Activated CD8-positive, alpha-beta memory T cell treated with anti-CD3 and anti-CD28 coated beads, Interleukin-2, amount 10 ng/mL, durations not matched to agents 7 days and 5 days (primary cell): ENCODE measurements around the gene CUL5. TPM values are rescaled to one million over a fixed set of nuclear protein-coding genes. Genes with fewer than 3 reads are reported as not detected.

ENCODE experiments used
- ATAC-seq: fragments of 150-1000 bp; cut with Tn5 transposase; one replicate; pipeline ENCODE4 v1.10.0; 2021; ENCODE audit warnings: moderate library complexity
- CTCF ChIA-PET: fragments of 350-600 bp; sonication (Branson Sonifier 250); formaldehyde crosslinking; loops from one replicate; lab custom pipeline; 2021; ENCODE audit warnings: antibody characterized with exemption; lab: Charles Lee
- DNase-seq: peaks from one replicate; pipeline ENCODE4 v3.0.0-alpha.2; 2020
- H3K27ac Mint-ChIP-seq: one replicate; pipeline ENCODE4 v1.8.0; 2021; ENCODE audit warnings: mild to moderate bottlenecking, mixed read lengths
- H3K27me3 Mint-ChIP-seq: one replicate; pipeline ENCODE4 v1.8.0; 2021; ENCODE audit warnings: mixed read lengths
- H3K36me3 Mint-ChIP-seq: one replicate; pipeline ENCODE4 v1.8.0; 2021; ENCODE audit warnings: mild to moderate bottlenecking, mixed read lengths
- H3K4me1 Mint-ChIP-seq: one replicate; pipeline ENCODE4 v1.8.0; 2021; ENCODE audit warnings: mixed read lengths
- H3K4me3 Mint-ChIP-seq: one replicate; pipeline ENCODE4 v1.8.0; 2021; ENCODE audit warnings: mild to moderate bottlenecking, moderate library complexity, mixed read lengths
- H3K9me3 Mint-ChIP-seq: one replicate; pipeline ENCODE4 v1.8.0; 2022; ENCODE audit warnings: low read depth, mixed read lengths
- total RNA-seq, 2 experiments: library from RNA; stranded (reverse); gene quantifications; one replicate each; pipeline ENCODE4 v1.2.3, GENCODE V29; 2021

Gene CUL5
- 10 to 100 TPM; 28.4 to 34.4 TPM for total RNA-seq

DNA sequence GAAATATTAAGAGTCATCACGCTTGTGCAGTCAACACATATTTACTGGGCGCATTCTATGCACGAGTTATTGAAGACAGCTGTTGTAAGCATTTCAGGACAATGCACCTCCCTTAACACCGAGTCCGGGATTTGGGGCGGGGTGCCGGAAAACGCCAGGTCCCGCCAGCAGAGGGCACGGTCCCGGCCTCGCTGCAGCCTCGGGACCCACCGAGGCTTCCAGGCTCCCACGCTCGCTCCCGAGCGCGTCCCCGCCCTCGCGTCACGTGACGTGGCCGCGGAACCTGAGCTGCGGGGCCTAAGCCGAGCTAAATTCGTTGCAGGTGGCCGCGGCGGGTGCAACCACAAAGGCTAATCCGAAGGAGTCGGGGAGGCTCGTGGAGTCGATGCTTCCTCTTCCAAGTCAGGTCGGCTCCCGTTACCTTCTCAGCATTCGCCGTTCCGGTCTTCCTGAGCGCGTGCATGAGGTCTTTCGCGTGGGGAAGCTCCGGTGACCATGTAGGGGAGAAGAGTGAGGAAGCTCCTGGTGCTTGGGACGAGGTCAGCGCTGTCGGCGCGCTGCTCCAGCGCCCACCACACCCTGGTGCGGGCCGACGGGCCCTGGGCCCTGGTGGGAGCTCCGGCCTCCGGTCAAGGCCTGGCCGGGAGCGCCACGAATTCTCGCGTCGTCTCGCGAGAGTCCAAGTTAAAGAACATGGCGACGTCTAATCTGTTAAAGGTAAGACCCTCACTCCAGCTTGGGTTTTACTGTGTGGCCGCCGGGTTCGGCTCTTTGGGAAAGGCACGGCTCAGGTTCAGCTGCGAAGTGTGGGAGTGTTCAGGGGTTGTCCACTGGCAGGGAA, at the start of gene CUL5:
CUL5 (plus strand) TSS at position 243 of the 841 bp plus-strand sequence; CDS start at position 694, 451 bp downstream.
- Mint-ChIP-seq H3K4me1 (peaks cover 17% of the 10 kb centered on the region), H3K36me3 (peaks cover 11% of the 10 kb centered on the region), H3K4me3 (peak within 1 kb of the TSS; percentile 97), H3K27ac (peak within 1 kb of the TSS; percentile 90), H3K27me3 (no peaks in the 10 kb centered on the region), H3K9me3 (no peaks in the 10 kb centered on the region)
- CTCF ChIA-PET: interaction anchor here (0.8 to 2.0 kb wide), 23 partner anchors 9 to 845 kb away, joined by 3 to 13 read pairs (median 5); partner anchors contain the start of genes ATM, DDX10 and NPAT
- DNase-seq (peak; percentile 92), ATAC-seq (peak; percentile 91)

GRCh38 chr11:107961480-107961879, 47.2 kb upstream of the CUL5 start:
- no peak for ATAC-seq

GRCh38 chr11:107962181-107962580, 46.5 kb upstream of the CUL5 start:
- no peak overlapping the region for H3K27ac Mint-ChIP-seq
- CTCF ChIA-PET: no interaction called here
- no peaks in the 10 kb centered on the region for H3K9me3 Mint-ChIP-seq

More at GRCh38 chr11:107961480-107961879, 47.2 kb upstream of the CUL5 start:
- H3K4me1 Mint-ChIP-seq: peaks cover 6% of the 10 kb centered on the region
- peaks cover 35% of the 10 kb centered on the region for H3K27me3 Mint-ChIP-seq
- no peaks in the 10 kb centered on the region for H3K36me3 Mint-ChIP-seq
- no peak overlapping the region for H3K4me3 Mint-ChIP-seq
- H3K27ac Mint-ChIP-seq: no peak overlapping the region
- no peaks in the 10 kb centered on the region for H3K9me3 Mint-ChIP-seq
- CTCF ChIA-PET: no interaction called here
- no peak for DNase-seq

DNA sequence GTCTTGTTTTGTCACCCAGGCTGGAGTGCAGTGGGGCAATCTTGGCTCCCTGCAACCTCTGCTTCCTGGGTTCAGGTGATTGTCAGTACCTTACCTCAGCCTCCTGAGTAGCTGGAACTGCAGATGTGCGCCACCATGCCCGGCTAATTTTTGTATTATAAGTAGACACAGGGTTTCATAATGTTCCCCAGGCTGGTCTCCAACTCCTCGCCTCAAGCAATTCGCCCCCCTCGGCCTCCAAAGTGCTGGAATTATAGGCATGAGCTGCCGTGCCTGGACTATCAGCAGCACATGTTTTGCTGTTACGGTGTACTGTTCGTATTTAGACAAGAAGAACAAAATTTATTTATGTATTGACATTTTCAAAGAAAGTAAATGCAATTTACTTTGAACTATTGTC, 45.6 kb upstream of the CUL5 start:
- Mint-ChIP-seq H3K4me1 (no peaks in the 10 kb centered on the region), H3K27ac (no peak overlapping the region), H3K36me3 (no peaks in the 10 kb centered on the region), H3K27me3 (peaks cover 27% of the 10 kb centered on the region), H3K4me3 (no peak overlapping the region), H3K9me3 (no peaks in the 10 kb centered on the region)
- no peak for DNase-seq
- CTCF ChIA-PET: no interaction called here
- ATAC-seq: no peak

More at GRCh38 chr11:107962181-107962580, 46.5 kb upstream of the CUL5 start:
- DNase-seq: no peak
- H3K27me3 Mint-ChIP-seq: peaks cover 28% of the 10 kb centered on the region
- H3K4me3 Mint-ChIP-seq: no peak overlapping the region
- no peaks in the 10 kb centered on the region for H3K36me3 Mint-ChIP-seq
- ATAC-seq: no peak
- peaks cover under 1% of the 10 kb centered on the region for H3K4me1 Mint-ChIP-seq

DNA sequence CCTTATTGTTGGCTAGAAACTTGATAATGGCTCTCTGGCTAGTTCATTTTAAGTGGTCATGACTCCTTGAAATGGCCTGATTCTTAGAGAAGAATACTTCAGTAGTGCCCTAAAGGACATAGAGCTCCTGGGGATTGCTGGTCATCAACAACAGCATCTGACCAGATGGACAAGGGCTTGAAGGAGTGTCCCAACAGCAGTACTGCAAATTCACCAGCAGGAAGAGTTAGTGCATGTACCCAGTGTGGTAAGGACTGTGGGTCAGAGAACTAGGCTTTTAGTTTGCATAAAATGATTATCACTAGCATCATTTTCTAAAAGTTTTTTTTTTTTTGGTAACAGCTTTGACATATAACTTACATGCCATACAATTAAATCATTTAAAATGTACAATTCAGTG, 39.5 kb upstream of the CUL5 start:
- no peak overlapping the region for H3K27ac Mint-ChIP-seq
- no peaks in the 10 kb centered on the region for H3K9me3 Mint-ChIP-seq
- CTCF ChIA-PET: no interaction called here

GRCh38 chr11:107970049-107970448, 38.6 kb upstream of the CUL5 start:
- H3K4me3 Mint-ChIP-seq: no peak overlapping the region
- DNase-seq (no peak), ATAC-seq (no peak)
- no peaks in the 10 kb centered on the region for H3K27me3 Mint-ChIP-seq
- no peaks in the 10 kb centered on the region for H3K36me3 Mint-ChIP-seq
- H3K9me3 Mint-ChIP-seq: no peaks in the 10 kb centered on the region
- no peaks in the 10 kb centered on the region for H3K4me1 Mint-ChIP-seq
- CTCF ChIA-PET: no interaction called here
- H3K27ac Mint-ChIP-seq: no peak overlapping the region

More for the DNA sequence above, 39.5 kb upstream of the CUL5 start:
- no peaks in the 10 kb centered on the region for H3K36me3 Mint-ChIP-seq
- no peaks in the 10 kb centered on the region for H3K27me3 Mint-ChIP-seq
- no peak overlapping the region for H3K4me3 Mint-ChIP-seq
- no peak for ATAC-seq
- no peak for DNase-seq
- no peaks in the 10 kb centered on the region for H3K4me1 Mint-ChIP-seq

DNA sequence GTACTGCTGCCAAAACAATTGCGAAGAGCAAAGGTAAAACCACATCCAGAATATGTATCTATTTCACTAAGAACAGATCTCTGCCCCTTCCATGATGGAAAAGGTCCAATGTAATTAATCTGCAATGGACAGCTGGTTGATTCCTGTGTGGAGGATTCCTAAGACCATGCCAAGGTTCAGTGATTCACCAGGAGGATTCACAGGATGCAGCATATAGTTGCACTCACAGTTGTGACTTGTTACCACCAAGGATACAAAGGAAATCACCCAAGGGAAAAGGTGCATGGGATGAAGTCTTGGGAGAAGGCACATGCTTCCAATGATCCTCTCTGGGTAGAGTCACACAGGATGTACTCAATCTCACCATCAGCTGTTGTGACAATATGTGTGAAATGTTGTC, 35.1 kb upstream of the CUL5 start:
- ATAC-seq (no peak), DNase-seq (no peak)
- Mint-ChIP-seq H3K27me3 (no peaks in the 10 kb centered on the region), H3K4me1 (no peaks in the 10 kb centered on the region), H3K27ac (no peak overlapping the region), H3K36me3 (no peaks in the 10 kb centered on the region), H3K9me3 (no peaks in the 10 kb centered on the region), H3K4me3 (no peak overlapping the region)
- CTCF ChIA-PET: no interaction called here

- CTCF ChIA-PET: no interaction called here
- Mint-ChIP-seq H3K27ac (no peak overlapping the region), H3K4me3 (no peak overlapping the region), H3K27me3 (peaks cover 11% of the 10 kb centered on the region), H3K36me3 (no peaks in the 10 kb centered on the region), H3K9me3 (no peaks in the 10 kb centered on the region), H3K4me1 (no peaks in the 10 kb centered on the region)
- no peak for DNase-seq
- ATAC-seq: no peak
Observed at GRCh38 chr11:107988397-107989158, 20.1 kb upstream of the CUL5 start.

GRCh38 chr11:107991868-107992414, 16.8 kb upstream of the CUL5 start:
- DNase-seq (no peak), ATAC-seq (no peak)
- Mint-ChIP-seq H3K4me3 (no peak overlapping the region), H3K27me3 (peaks cover 31% of the 10 kb centered on the region), H3K9me3 (no peaks in the 10 kb centered on the region), H3K27ac (no peak overlapping the region), H3K36me3 (no peaks in the 10 kb centered on the region), H3K4me1 (no peaks in the 10 kb centered on the region)
- CTCF ChIA-PET: no interaction called here

- Mint-ChIP-seq H3K27me3 (peaks cover 36% of the 10 kb centered on the region), H3K4me1 (no peaks in the 10 kb centered on the region), H3K36me3 (no peaks in the 10 kb centered on the region), H3K27ac (no peak overlapping the region), H3K4me3 (no peak overlapping the region), H3K9me3 (no peaks in the 10 kb centered on the region)
- no peak for ATAC-seq
- DNase-seq: no peak
- CTCF ChIA-PET: interaction anchor here (0.6 to 0.9 kb wide), 2 partner anchors 13 to 69 kb away, joined by 4 read pairs; partner anchors contain the start of gene CUL5
Observed at GRCh38 chr11:107996006-107996776, 12.5 kb upstream of the CUL5 start.

GRCh38 chr11:107998761-107999160, 9.9 kb upstream of the CUL5 start:
- CTCF ChIA-PET: no interaction called here
- H3K4me1 Mint-ChIP-seq: no peaks in the 10 kb centered on the region
- no peaks in the 10 kb centered on the region for H3K9me3 Mint-ChIP-seq
- H3K27ac Mint-ChIP-seq: no peak overlapping the region
- H3K27me3 Mint-ChIP-seq: peaks cover 27% of the 10 kb centered on the region
- no peaks in the 10 kb centered on the region for H3K36me3 Mint-ChIP-seq
- ATAC-seq (no peak), DNase-seq (no peak)
- no peak overlapping the region for H3K4me3 Mint-ChIP-seq

DNA sequence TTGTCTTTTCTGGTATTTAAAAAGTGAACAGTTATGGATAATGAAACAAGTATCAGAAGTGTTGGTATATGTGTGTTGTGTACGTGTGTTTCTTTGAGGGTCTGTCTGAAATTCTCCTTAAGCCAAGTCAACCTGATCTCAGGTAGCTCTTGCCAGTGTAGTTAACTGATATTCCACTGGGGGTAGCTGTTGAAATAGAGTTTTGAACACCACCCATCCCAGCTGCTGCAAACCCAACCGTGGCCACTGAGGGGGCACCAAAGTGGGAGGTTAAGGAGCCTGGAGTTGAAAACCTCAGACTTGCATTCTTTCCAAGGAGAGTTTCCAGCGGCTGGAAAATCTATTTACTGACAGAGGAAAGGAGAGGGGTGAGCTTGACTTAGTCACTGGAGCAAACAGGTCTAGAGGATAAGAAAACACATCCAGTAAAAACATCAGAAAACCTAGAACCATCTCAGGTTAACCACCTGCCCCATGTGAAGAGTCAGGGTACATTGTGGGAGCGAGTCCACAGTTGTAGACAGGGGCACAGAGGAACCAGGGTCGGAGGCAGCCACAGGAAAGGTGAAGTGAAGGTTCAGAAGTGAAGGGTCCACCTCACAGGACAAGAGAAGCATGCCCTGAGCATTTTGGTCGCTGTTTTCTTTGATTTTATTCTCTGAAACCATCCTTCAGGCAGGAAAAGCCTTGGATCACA, 8.8 kb upstream of the CUL5 start:
- CTCF ChIA-PET: interaction anchor here (0.6 to 1.1 kb wide), 5 partner anchors 9 to 118 kb away, joined by 3 to 13 read pairs (median 4); partner anchors contain the start of gene CUL5
- Mint-ChIP-seq H3K27ac (no peak overlapping the region), H3K4me3 (no peak overlapping the region), H3K27me3 (peaks cover 20% of the 10 kb centered on the region), H3K9me3 (no peaks in the 10 kb centered on the region), H3K36me3 (no peaks in the 10 kb centered on the region), H3K4me1 (no peaks in the 10 kb centered on the region)
- peak; percentile 91 for ATAC-seq
- DNase-seq: peak; percentile 58
